Esophagus mucosa (tissue), 1 donor: Measurements from ENCODE around the gene PANX1. TPM values are rescaled to one million over a fixed set of nuclear protein-coding genes. Genes with fewer than 3 reads are reported as not detected.

Experiments
- ATAC-seq: fragments of 200-7000 bp; cut with Tn5 transposase; one replicate; pipeline ENCODE4 v1.9.1; 2020
- total RNA-seq: library from RNA; stranded (reverse); gene quantifications from one replicate; pipeline ENCODE4 v1.2.4, GENCODE V29; 2023
- donor health status: DM: yes; HTN: yes; CAD: no.

The PANX1 gene
- total RNA-seq, 1 donor from 2014 or later, result 10.9 TPM

DNA sequence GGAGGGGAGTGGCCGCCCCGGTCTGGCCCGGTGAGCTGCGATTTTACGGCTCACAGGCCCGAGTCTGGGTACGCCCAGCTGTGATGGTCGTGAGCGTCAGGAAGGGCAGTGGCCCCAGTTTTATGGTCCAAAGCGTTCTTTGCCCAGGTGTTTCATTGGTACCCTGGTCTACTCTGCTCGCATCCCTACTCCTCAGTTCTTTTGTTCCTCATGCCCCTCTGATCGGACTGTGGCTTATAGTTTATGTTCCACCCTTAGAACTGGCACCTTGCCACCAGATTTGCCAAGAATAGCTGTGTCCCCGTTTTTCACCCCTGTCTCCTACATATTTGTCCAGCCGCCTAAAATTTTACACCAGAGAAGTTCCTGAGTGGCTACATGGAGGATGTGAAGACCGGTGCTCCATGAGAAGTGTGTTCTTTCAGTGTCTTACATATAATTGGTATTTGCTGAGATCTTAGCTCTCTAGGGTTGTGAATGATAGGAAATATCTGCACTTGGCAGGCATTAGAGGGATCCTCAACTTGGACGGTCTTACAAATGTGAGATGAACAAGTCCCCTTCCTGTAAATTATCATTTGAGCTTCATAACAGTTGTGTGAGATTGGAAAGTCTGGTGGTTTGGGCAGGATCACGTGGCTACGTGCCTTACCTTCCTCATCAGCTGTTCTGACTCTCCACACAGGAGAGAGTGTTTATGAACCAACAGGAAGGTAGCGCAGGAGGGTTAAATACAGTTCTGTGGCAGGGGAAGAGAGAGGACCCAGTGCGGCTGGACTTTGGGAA is 1.1 kb downstream of the PANX1 start:
- ATAC-seq, result peak; percentile 72

DNA sequence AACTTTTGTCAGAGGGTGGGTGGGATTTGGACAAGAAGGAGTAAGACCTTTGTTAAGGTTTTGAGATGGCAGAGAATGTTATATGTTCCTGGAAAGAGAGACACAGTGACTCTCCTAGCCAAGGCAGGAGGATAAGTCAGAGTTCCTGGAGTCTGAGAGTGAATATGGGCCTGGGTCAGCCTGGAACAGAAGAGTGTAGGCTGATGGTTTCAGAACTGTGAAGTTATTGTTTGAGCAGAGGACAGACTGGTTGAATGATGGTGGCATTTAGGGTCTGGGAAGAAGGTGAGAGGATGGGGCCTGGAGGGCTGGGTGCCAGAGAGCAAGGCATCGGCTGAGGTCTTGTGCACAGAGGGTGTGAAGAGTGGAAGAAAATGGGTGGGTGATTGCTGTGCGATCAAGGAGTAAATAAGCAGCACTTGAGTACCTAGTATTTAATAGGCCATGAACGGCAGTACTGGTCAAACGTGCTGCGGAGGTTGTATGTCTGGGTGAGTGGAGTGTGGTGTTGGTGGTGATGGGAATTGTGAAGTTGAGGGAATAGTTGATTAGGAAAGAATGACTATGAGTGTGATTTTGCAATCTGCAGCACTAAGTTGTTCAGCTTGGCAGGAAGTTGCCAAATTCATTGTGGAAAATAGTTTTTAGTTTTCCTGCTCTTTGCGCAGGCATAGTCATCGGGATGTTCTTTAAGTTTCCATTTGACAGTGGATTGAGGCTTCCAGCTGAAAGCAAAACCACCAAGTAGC is 1.8 kb downstream of the PANX1 start:
- ATAC-seq, result peak; percentile 31

DNA sequence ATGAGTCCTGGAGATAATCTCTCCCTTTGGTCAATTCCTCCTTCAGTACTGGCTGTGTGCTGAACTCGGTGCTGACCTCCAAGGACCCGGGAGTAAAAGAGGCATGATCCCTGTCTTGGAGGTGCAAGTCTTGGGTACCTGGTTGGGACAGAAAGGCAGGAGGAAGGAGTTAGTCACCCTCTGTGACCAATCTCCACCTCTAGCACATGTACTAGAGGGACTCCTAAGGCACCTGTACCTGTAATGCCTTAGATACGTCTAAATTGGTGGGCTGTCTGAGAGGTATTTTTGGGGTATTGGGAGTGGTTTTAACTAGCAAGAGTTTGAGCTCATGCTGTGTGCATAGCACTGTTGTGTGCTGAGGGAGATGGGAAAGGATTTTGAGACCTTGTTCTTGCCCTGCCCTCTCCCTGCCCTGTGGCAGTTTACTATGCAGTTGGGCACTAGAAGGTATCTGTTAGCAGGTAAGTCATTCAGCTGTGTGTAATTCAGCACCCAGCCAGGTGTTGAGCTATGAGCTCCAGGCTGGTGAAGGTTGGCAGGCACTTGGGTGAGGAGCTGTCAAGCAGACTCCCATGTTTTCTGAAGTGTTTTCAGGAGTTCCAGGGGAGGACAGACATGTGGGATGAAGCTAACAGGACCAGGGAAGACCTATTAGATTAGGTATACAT is 2.5 kb downstream of the PANX1 start:
- ATAC-seq, result peak; percentile 54

DNA sequence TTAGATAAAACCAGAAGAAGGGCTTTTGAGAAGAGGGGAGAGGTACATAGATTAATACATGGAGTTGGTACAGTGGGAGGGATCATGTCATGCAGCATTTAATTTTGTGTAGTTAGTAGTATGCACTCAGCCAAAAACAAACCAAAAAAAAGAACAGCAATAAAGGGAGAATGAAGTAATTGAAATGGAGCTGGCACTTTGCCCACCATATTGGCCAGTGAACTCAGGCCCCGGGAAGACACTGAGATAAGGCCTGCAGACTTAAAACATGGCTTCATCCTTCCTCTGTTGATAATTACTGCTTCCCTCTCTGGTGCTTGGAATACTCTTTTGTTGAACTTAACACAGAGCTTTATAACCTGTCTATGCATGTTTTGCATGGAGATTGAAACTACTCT is 3.1 kb downstream of the PANX1 start:
- ATAC-seq, result no peak

DNA sequence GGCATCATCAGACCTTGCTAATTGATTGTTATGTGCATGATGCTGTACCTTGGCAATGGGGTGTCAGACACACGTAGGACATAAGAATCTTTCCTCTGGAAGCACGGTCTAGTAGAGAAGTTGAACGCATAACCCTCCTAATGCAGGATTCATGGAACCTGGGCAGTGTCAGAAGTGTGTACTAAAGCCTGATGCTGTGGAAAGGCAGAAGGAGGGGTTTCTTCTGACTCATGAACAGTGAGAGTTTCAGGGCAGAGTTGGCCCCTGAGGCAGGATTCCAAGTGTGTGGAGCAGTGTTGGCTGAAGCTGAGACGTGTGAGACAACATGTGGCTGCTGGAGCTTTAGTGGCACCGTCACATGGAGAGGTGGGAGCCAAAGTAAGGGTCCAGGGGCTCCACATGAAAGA is 3.5 kb downstream of the PANX1 start:
- ATAC-seq, result no peak

DNA sequence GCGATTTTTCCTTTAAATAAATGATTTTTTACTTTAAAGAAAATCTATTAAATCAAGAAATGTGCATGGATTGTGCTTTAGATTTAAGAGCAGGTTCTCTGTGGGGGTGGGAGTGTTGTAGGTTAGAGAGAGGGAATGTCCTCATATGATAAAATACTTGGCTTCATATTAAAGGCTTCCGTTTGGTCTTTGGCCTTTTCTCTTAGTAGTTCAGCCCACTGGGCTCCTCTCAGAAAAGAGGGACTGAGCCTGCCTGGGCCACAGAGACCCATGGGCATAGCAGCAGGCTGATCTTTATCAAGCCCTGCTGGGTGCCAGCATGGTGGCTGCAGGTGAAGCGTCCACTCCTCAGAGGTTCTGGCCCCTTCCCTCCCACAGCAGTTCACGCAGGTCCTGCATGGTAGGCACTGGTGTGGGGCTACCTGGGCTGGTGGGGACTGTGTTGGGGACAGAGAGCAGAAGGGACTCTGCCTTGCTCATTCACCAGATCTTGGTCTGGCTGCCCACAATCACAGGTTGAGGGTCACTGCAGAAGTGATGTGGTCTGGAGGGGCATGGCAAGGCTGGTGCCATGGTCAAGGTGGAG is 4.3 kb downstream of the PANX1 start:
- no peak for ATAC-seq

DNA sequence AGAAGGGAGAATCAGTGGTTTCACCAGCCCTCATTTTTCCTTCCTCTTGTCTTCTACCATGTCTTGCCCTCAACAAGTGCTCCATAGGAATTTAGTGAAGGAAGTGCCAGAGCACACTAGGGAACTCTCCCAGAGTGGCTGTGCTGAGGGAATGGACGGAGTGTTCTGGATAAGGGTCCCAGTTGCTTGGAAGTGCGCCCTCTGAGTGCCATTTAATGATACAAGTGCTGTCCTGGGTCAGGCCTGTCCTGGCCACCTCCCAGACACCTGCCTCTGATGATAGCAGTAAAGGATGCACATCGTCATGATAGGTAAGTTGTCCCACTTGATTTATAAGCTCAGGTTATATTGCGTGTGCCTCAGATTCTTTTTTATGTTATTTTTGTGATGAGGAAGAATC is 5.1 kb downstream of the PANX1 start:
- ATAC-seq, result no peak

DNA sequence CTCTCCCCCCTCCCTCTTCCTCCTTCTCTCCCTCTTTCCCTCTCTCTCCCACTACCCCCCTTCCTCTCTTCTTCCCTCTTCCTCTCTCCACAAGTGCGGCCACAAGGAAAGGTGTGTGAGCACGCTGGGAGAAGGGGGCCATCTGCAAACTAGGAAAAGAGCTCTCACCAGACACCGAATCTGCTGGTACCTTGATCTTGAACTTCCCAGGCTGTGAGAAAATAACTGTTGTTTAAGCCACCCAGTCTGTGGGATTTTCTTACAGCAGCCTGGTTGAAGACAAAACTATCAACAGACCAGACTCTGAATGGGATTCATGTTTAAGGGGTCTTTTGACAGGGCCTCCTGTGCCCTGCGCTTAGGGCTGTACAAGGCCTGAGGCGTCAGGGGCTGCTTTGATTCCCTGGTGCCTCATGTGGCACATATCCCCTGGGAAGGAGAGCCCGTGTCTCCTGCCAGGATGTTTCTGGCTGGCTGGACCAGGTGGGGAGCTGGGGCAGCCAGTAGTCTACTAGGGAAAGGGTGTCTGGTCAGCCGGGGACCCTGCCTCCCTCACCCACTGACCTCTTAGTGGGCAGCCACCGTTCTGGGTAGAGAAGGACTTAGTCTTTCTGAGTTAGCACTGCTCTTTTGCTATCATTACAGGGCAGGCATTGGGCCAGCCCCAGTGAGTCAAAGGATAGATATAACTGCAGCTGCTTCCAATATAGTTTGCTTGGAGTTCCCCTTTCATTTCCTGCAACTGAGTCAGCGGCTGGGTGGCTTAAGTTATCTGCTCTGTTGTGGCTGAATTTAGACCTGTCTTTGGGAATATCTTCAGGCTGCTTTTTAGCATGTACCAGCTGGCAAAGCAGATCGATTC is 6.2 kb downstream of the PANX1 start:
- peak; percentile 73 for ATAC-seq

DNA sequence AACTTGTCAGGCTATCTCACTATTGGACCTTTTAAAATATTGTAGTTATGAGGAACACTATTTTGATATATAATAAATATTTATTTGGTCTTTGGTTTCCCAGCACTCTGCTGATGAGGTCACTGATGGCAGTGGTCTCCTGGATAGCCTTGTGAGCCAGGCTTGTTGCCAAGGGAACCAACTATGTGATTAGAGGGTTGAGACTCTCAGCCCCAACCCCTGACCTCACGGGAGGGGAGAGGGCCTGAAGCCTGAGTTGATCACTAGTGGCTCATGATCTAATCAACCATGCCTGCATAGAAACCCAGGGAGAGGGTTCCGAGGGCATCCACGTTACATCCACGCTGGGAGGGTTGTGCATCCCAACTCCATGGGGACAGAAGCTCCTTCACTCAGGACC is 10.8 kb downstream of the PANX1 start:
- no peak for ATAC-seq

DNA sequence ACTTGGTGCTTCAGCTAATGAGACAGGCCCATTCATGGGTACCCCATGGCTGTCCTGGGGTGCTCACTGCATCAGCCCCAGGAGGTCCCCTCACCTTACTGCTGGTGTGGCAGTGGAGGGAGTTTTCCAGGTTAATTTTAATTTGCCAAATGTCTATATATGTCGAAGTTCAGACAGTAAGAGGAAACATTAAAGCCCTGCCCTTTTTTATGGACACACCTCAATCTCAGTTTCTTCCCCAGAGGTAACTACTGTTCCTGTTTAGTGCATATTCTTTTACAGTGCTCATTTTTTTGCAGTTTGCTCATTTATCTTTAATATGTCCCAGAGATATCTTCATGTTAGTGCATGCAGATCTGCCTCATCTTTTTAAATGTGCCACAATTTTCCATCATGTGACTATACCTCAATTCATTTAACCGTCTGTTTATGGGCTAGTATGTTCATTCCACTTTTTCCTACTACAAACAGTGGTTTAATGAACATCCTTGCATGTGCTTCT is 11.6 kb downstream of the PANX1 start:
- ATAC-seq, result no peak

DNA sequence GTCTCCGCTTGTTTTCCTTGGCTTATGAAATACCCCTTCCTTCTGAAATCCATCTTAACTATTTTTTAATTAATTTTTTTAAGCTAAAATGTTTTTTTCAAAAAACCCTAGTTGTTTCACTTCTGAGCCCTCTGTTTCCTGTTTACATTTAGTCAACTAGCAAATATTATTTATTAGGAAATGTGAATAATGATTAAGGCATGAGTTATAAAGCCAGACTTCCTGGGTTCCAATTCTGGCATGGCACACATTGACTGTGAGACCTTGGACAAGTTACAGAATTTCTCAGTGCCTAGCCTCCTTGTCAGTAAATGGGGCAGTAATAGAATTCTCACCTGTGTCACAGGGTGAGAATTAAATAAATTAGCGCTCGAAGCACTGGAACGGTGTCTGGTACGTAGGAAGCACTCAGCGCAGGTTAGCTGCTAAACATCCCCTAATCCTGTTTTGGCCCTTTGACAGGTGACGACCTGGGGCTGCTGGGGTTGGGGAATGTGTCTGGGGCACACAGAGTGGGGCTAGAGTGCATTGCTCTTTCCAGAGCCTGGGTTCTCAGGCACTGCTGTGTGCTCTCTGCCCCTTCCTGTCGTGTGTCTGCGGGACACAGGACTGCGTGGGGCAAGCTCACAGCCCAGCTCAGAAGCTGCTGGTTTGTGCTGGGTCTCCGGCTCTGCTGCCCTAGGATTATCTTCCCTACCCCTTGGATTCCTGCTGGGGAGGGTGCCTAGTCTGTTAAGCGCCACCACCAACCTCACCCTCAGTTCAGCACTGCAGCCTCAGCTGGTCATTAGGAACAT is 13.1 kb downstream of the PANX1 start:
- no peak for ATAC-seq

DNA sequence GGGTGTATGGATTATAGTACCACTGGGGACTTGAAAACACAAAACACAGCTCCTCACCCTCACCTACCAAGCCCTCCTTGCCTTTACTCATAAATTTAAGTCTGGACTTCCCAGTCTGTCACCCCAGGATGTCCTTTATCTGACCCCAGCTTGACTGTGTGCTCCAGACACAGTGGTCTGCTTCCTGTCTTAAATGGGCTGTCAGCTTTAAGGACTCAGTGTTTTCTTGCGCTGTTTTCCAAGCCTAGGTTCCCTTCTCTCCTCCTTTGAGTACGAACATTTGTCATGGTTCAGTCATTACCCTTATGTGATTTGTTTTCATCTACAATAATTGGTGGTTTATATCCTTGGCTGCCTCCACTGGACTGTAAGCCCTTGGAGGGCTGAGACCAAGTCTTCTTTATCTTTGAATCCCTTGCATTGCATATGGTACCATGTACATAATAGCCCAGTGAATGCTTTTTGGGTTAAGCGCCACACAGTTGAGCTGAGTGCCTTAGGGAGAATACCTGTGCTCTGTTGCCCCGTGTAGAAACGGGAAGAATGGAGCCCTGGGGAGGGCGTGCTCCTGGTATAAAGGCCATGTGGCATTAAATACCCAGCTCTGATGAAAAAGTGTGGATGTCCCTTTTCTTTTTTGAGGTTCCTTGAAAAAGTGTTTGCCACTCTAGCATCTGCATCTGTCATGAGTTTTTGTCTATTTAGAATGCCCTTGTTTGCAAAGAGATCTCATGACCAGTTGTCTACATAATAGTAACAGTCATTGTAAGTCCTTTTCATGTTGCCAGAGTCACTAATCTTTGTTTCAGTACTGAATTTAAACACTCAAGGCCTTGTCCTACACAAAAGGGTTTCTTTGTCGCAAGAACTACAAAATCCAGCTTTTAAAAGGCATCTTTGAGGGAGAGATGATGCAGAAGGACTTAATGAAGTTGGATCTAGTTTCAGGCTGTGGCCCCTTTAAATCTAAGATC is 14.0 kb downstream of the PANX1 start:
- ATAC-seq, result no peak

DNA sequence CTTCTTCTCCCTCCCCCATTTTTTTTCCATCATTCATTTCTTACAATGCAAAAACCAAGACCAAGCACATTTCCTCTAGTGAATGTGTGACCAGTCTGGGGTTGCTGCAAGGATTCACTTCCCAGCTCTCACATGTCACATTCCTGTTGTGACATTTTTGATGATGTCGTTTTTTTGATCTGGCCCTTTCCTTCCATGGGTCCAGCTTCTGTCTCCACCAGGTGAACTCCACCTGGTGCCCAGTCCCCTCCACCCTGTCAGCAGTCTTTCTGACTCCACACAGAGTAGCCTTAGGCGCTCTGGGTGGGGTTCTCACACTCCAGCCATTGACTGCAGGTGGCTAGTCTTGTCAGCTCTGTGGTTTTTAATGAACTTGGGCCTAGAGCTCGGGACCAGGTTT is 15.6 kb downstream of the PANX1 start:
- no peak for ATAC-seq

DNA sequence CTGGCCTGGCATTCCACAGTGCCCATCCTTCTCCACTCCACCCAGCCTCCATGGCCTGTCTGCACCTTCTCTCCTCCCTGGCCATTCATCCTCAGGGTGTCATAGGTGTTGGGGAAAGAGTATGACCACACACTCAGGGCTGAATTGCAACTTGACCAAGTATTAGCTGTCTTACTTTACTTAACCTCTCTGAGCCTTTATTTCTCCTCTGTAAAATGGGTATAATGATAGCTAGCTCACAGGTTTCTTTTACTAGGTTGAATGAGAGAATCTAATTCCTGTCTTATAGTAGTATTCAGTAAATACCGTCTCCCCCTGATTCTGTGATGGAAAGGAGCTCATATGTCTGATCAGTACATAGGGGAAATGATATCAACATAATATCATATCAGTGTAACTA is 16.0 kb downstream of the PANX1 start:
- ATAC-seq, result no peak

DNA sequence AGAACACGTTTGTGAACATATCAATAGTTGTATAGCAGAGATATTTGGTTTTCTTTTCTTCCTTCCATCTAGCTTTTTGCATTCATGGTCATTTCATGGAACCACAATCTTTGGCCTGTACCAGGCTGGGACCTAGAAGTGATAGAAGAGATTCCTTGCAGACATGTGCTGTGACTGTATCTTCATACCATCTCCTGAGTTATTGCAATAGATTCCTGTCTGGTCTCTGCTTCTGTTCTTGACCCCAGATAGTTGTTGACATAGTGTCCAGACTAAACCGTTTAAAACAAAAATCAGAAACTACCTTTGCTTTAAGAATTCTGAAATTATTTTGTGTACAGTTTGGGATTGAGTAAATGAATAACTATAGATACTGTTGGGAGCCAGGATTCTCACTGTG is 16.8 kb downstream of the PANX1 start:
- ATAC-seq, result no peak

DNA sequence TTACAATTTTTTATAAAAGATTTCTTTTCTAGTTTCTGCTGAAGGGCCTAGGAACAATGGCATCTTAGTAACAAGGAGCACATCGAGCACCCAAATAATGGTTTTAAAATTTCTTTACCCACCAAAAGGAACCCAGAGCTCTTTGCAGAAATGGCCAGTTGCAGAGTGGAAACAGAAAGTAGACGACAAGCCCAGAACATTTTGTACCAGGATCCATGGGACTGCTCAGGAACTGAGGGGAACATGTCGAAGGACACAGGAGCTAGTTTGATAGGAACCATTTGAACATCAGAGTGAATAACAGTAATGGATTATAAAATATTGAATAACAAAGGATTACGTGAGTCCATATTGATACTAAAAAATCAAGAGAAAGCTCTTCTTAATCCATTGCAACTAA is 17.3 kb downstream of the PANX1 start:
- no peak for ATAC-seq

DNA sequence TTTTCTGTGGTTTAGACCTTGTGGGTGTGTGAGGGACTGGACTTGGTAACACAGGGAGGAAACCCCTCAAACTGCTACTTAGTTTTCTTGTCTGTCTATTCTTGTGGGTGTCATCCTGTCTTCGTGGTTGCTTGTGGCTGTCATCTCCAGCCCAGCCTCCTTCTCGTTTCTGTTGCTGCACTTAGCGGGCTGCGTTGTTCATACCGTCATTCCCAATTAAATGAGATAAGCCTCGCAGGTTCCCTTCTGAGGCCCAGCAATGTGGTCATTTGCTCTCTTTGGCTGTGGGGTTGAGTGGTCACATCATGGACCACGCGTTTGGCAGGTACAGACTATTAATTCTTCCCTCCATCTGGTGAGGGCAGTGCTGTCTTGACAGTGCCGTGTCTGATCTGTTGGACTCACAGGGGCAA is 18.8 kb downstream of the PANX1 start:
- no peak for ATAC-seq

DNA sequence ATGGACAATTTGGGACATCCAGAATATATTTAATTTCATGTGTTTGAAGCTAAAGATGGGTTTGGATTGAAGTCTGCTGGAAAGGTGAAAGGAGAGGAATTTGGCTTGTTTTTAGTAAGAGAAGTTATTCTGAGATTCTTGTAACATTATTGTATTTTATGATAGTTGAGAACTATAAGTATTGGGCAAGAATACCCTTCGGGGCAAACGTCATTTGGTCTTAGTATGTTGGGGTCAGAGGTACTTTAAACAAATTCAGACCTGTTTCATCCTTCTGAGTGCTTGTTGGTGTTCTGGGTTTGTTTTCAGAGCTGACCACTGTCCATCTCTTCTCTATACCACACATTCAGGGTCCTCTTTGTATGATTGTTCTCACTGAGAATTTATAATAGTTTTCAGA is 19.5 kb downstream of the PANX1 start:
- no peak for ATAC-seq

DNA sequence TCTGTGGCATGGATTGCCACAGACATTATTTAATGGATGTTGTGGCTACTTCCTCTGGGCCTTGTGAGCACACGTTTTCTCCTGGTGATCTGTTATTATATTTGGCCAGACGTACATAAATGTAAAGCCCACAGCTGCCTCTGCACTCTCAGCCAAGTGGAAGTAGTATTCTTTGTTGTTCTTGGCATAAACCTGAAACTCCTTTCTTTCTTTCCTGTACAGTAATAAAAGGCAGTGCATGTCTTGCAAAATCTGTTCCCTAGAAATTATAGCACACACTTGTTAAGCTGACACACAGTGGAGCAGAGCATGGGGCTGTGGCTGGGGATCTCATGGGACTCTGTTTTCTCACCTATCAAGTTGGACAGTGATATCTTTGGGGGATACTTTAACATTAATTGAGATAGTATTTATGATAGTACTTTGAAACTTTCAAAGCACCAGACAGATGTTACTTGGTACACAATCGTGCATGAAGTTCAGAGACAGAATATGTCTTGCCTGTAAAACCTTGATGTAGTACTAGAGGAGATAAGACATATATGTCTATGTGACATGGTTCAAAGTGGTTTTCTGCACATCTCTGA is 20.9 kb downstream of the PANX1 start:
- peak; percentile 18 for ATAC-seq

DNA sequence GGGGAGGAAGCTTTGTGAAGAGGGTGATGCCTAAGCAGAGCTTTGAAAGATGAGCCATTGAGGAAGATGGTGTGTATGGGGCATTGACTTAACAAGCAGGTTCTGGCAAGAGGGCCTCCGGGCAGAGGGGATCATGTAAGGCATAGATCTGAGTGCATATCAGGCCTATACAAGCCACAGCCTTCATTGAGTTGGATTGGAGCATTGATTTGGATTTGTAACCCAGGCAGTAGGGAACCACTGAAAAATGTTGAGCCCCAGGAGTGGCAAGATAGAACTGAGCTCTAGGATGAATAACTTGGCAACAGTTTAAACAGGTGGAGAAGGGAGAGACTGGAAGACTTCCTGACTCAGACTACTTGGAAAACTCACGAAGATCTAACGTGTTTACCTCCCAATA is 21.4 kb downstream of the PANX1 start:
- ATAC-seq, result peak; percentile 63
